Breast epithelium (tissue), 4 donors: ENCODE data around the gene STRADA. TPM values are rescaled to one million over a fixed set of nuclear protein-coding genes. Genes with fewer than 3 reads are reported as not detected.
"Not testable (repeated sequence)": the region's sequence is repeated elsewhere in the genome, so short reads cannot be mapped to it uniquely, and the experiment has no call there.

Experiments used
- DNase-seq, 2 donors: peaks; one replicate each; pipeline ENCODE4 v3.0.0-alpha.2; 2019; ENCODE audit warnings: low spot score in 2 of 2
- H3K27ac ChIP-seq, 2 donors: fragments of 200-600 bp; sonication (generic) in 1 of 2; one replicate each; pipeline ENCODE4 v1.5.1; 2016 to 2019; ENCODE audit warnings: mild to moderate bottlenecking in 1 of 2
- H3K27me3 ChIP-seq, 2 donors: fragments of 200-600 bp; sonication (generic) in 1 of 2; one replicate each; pipeline versions ENCODE4 v1.5.1 to v1.6.0; 2017 to 2019; ENCODE audit warnings: control low read depth in 1 of 2, mild to moderate bottlenecking in 1 of 2
- H3K36me3 ChIP-seq: fragments of 200-600 bp; one replicate; pipeline ENCODE4 v1.5.1; 2019
- H3K4me1 ChIP-seq, 2 donors: fragments of 200-600 bp; sonication (generic); one replicate each; pipeline ENCODE4 v1.5.1; 2016 to 2019; ENCODE audit warnings: control low read depth in 1 of 2
- H3K4me3 ChIP-seq, 3 donors: fragments of 200-600 bp; sonication (generic); 1 replicate in 2 of 3; 2 replicates in 1 of 3; pipeline ENCODE4 v1.5.1; 2016 to 2019; ENCODE audit warnings: mild to moderate bottlenecking in 3 of 3, moderate library complexity in 2 of 3
- H3K9me3 ChIP-seq, 2 donors: fragments of 200-600 bp; sonication (generic) in 1 of 2; one replicate each; pipeline ENCODE4 v1.5.1; 2016 to 2019; ENCODE audit warnings: control low read depth in 1 of 2
- CTCF ChIP-seq, 3 donors: fragments of 450-650 bp; IDR thresholded peaks; one replicate each; pipeline ENCODE4 v1.5.1; 2016 to 2017; ENCODE audit warnings: antibody characterized with exemption in 3 of 3, mild to moderate bottlenecking in 3 of 3, moderate library complexity in 3 of 3
- POLR2A ChIP-seq: fragments of 450-650 bp; IDR thresholded peaks from one replicate; pipeline ENCODE4 v1.6.1; 2016; ENCODE audit warnings: antibody characterized with exemption, mild to moderate bottlenecking, moderate library complexity
- POLR2AphosphoS5 ChIP-seq, 3 donors: sonication (generic); formaldehyde crosslinking; IDR thresholded peaks; one replicate each; pipeline ENCODE4 v1.6.1; 2017; ENCODE audit warnings: antibody characterized with exemption in 3 of 3
- intact Hi-C: fragments of 100-400 bp; cut with DNase I; formaldehyde crosslinking; loops from one replicate; pipeline ENCODE4 v1.15.1; 2023; ENCODE audit warnings: low total_unique reads
- total RNA-seq, 3 donors: library from RNA; depleted of rRNA; stranded (reverse); fragments of >200 nt; gene quantifications; one replicate each; pipeline ENCODE4 v1.1.0, GENCODE V29; 2016

Gene STRADA
- total RNA-seq, 3 donors from 2014 or later, result 25.9 to 33.8 (median 26.2) TPM

GRCh38 chr17:63735691-63736090, 5.9 kb downstream of the STRADA start:
- no peaks in the 10 kb centered on the region for H3K4me1 ChIP-seq
- intact Hi-C loops, result no loop called here
- H3K36me3 ChIP-seq, result no peaks in the 10 kb centered on the region
- no peak for DNase-seq
- H3K27ac ChIP-seq, result no peak overlapping the region
- no peaks in the 10 kb centered on the region for H3K27me3 ChIP-seq
- no peak for TF ChIP-seq CTCF (IDR thresholded peaks at IDR 0.05)
- TF ChIP-seq POLR2AphosphoS5 (IDR thresholded peaks at IDR 0.05), result no peak
- H3K9me3 ChIP-seq, result no peaks in the 10 kb centered on the region
- no peak overlapping the region for H3K4me3 ChIP-seq

- H3K27ac ChIP-seq, result no peak overlapping the region
- H3K36me3 ChIP-seq, result no peaks in the 10 kb centered on the region
- H3K4me1 ChIP-seq, result no peaks in the 10 kb centered on the region
- intact Hi-C loops, result no loop called here
- H3K27me3 ChIP-seq, result no peaks in the 10 kb centered on the region
- H3K4me3 ChIP-seq, result no peak overlapping the region
- H3K9me3 ChIP-seq, result no peaks in the 10 kb centered on the region
- TF ChIP-seq POLR2AphosphoS5 (IDR thresholded peaks at IDR 0.05), result no peak
- no peak for TF ChIP-seq CTCF (IDR thresholded peaks at IDR 0.05)
- TF ChIP-seq POLR2A, result no peak
- no peak for DNase-seq
These were observed 19.2 kb downstream of the STRADA start for GRCh38 chr17:63722403-63722802.

- intact Hi-C loops, H3K9me3 ChIP-seq, H3K27me3 ChIP-seq, DNase-seq, H3K27ac ChIP-seq, H3K4me3 ChIP-seq, H3K4me1 ChIP-seq, H3K36me3 ChIP-seq: not testable (repeated sequence)
These were observed 21.4 kb downstream of the STRADA start for GRCh38 chr17:63720194-63720593.

GRCh38 chr17:63718988-63719387, 22.6 kb downstream of the STRADA start:
- DNase-seq, result no peak
- Histone ChIP-seq H3K36me3 (no peaks in the 10 kb centered on the region), H3K4me3 (no peak overlapping the region), H3K27ac (no peak overlapping the region), H3K9me3 (no peaks in the 10 kb centered on the region), H3K4me1 (no peaks in the 10 kb centered on the region), H3K27me3 (no peaks in the 10 kb centered on the region)
- TF ChIP-seq POLR2A (no peak), CTCF (IDR thresholded peaks at IDR 0.05) (no peak), POLR2AphosphoS5 (IDR thresholded peaks at IDR 0.05) (no peak)
- intact Hi-C loops, result no loop called here

- H3K27ac ChIP-seq, result no peak overlapping the region
- H3K27me3 ChIP-seq, result no peaks in the 10 kb centered on the region
- TF ChIP-seq POLR2AphosphoS5 (IDR thresholded peaks at IDR 0.05), result no peak
- no peak for TF ChIP-seq POLR2A
- TF ChIP-seq CTCF (IDR thresholded peaks at IDR 0.05), result no peak
- H3K36me3 ChIP-seq, result peaks cover 4% of the 10 kb centered on the region
- H3K4me1 ChIP-seq, result no peaks in the 10 kb centered on the region
- no peak for DNase-seq
- intact Hi-C loops, result no loop called here
- H3K4me3 ChIP-seq, result no peak overlapping the region
- no peaks in the 10 kb centered on the region for H3K9me3 ChIP-seq
These were observed 25.2 kb downstream of the STRADA start for GRCh38 chr17:63716426-63716825.
